Endothelial cell of umbilical vein (primary cell): ENCODE results near the gene CARS1. TPM values are rescaled to one million over a fixed set of nuclear protein-coding genes. Genes with fewer than 3 reads are reported as not detected.

Experiments used
- BruUV-seq: library from RNA; stranded (reverse); fragments of 400-500 nt; replicated peaks from 2 replicates; lab custom pipeline; 2021; lab: Mats Ljungman, UMichigan
- CTCF ChIA-PET: fragments of 300-600, 350-600 bp; sonication (Branson Sonifier 250); formaldehyde crosslinking; loops from one replicate; lab custom pipeline; 2021; ENCODE audit warnings: antibody characterized with exemption, inconsistent platforms; lab: Charles Lee
- POLR2A ChIA-PET: fragments of 300-600, 350-600 bp; sonication (Branson Sonifier 250); formaldehyde crosslinking; loops from one replicate; lab custom pipeline; 2021; ENCODE audit warnings: antibody characterized with exemption, inconsistent platforms; lab: Charles Lee
- DNase-seq: peaks from one replicate; pipeline ENCODE4 v3.0.0-alpha.2; 2011; ENCODE audit warnings: low read depth, low spot score
- FAIRE-seq: peaks from 2 replicates; lab custom pipeline; 2011; peaks lifted over from hg19 to GRCh38; lab: Jason Lieb, UNC
- H2AFZ ChIP-seq: 2 replicates; pipeline ENCODE4 v1.6.0; 2012; ENCODE audit warnings: low read depth, low read length, control low read depth, inconsistent platforms
- H3K27ac ChIP-seq: 2 replicates; pipeline ENCODE4 v1.5.1; 2011; ENCODE audit warnings: low read depth, mild to moderate bottlenecking, control low read depth, low read length, moderate library complexity; ENCODE audit not compliant: insufficient read depth
- H3K27me3 ChIP-seq, 2 experiments: 2 replicates each; pipeline versions ENCODE4 v1.6.0 to v1.6.1; 2011; ENCODE audit warnings: low read length in 2 of 2, mixed read lengths in 1 of 2; ENCODE audit not compliant: control insufficient read depth in 2 of 2, insufficient read depth in 2 of 2
- H3K36me3 ChIP-seq, 2 experiments: 2 replicates in 1 of 2; 3 replicates in 1 of 2; pipeline ENCODE4 v1.5.1; 2011; ENCODE audit warnings: low read length in 2 of 2, mild to moderate bottlenecking in 1 of 2, moderate library complexity in 1 of 2; ENCODE audit not compliant: control insufficient read depth in 2 of 2, insufficient read depth in 2 of 2; ENCODE audit errors: extremely low read depth in 1 of 2
- H3K4me1 ChIP-seq: 3 replicates; pipeline ENCODE4 v1.5.1; 2011; ENCODE audit warnings: mild to moderate bottlenecking, low read length; ENCODE audit not compliant: control insufficient read depth, insufficient read depth; ENCODE audit errors: extremely low read depth
- H3K4me2 ChIP-seq: 2 replicates; pipeline ENCODE4 v1.6.1; 2011; ENCODE audit warnings: low read length, control low read depth, mixed read lengths; ENCODE audit not compliant: insufficient read depth
- H3K4me3 ChIP-seq, 3 experiments: fragments of 200-600 bp in 1 of 3; sonication (generic), shearing (Covaris generic) in 1 of 3; replicated peaks in 1 of 3; 2 replicates each; pipeline ENCODE4 v1.5.1; 2011 to 2016; ENCODE audit warnings: control low read depth in 3 of 3, low read length in 3 of 3, mild to moderate bottlenecking in 2 of 3, inconsistent platforms in 1 of 3, low read depth in 1 of 3, moderate library complexity in 1 of 3; ENCODE audit not compliant: insufficient read depth in 1 of 3
- H3K79me2 ChIP-seq: 2 replicates; pipeline ENCODE4 v1.6.0; 2012; ENCODE audit warnings: low read length, inconsistent platforms; ENCODE audit not compliant: control insufficient read depth, insufficient read depth
- H3K9ac ChIP-seq: replicated peaks from 2 replicates; pipeline ENCODE3; 2011; ENCODE audit warnings: low read length, control low read depth; ENCODE audit not compliant: insufficient read depth; ENCODE audit errors: extremely low read depth
- H3K9me1 ChIP-seq: replicated peaks from 3 replicates; pipeline ENCODE4 v1.6.0; 2011; ENCODE audit warnings: mild to moderate bottlenecking, low read length; ENCODE audit not compliant: control insufficient read depth, insufficient read depth; ENCODE audit errors: extremely low read depth
- H3K9me3 ChIP-seq: replicated peaks from 2 replicates; pipeline ENCODE4 v1.5.1; 2012; ENCODE audit warnings: low read length, inconsistent platforms; ENCODE audit not compliant: control insufficient read depth, insufficient read depth
- H4K20me1 ChIP-seq: replicated peaks from 2 replicates; pipeline ENCODE3; 2011; ENCODE audit warnings: mild to moderate bottlenecking, low read length; ENCODE audit not compliant: control insufficient read depth, insufficient read depth; ENCODE audit errors: extremely low read depth
- EZH2 ChIP-seq: IDR thresholded peaks from 2 replicates; pipeline ENCODE4 v1.6.1; 2012; ENCODE audit warnings: borderline replicate concordance, low read depth, mild to moderate bottlenecking, moderate library complexity, low read length, inconsistent platforms; ENCODE audit not compliant: severe bottlenecking
- FOS ChIP-seq: IDR thresholded peaks from 2 replicates; pipeline ENCODE4 v1.6.1; 2011; ENCODE audit warnings: mild to moderate bottlenecking, low read length, moderate library complexity, borderline replicate concordance; ENCODE audit not compliant: insufficient read depth
- GATA2 ChIP-seq: IDR thresholded peaks from 2 replicates; pipeline ENCODE4 v1.7.0; 2011; ENCODE audit warnings: low read depth, mild to moderate bottlenecking, moderate library complexity, mixed read lengths, low read length; ENCODE audit not compliant: insufficient read length, insufficient read depth
- JUN ChIP-seq: IDR thresholded peaks from 2 replicates; pipeline ENCODE4 v1.6.1; 2011; ENCODE audit warnings: borderline replicate concordance, low read depth; ENCODE audit not compliant: insufficient read length, insufficient read depth
- MYC ChIP-seq: IDR thresholded peaks from one replicate; pipeline ENCODE4 v1.6.1; 2011; ENCODE audit warnings: mild to moderate bottlenecking, low read depth, low read length
- POLR2A ChIP-seq: IDR thresholded peaks from 2 replicates; pipeline ENCODE4 v1.6.1; 2012; ENCODE audit warnings: low read depth, mild to moderate bottlenecking, control low read depth, low read length
- POLR2AphosphoS5 ChIP-seq: IDR thresholded peaks from 2 replicates; pipeline ENCODE4 v1.6.1; 2012; ENCODE audit warnings: low read depth, mild to moderate bottlenecking, control low read depth, low read length, moderate library complexity; ENCODE audit not compliant: insufficient read depth
- dilution Hi-C: fragments of 300-500 bp; cut with MboI; formaldehyde crosslinking; loops from one replicate; pipeline ENCODE4 v1.15.0; 2019; ENCODE audit warnings: low sequenced_read_pairs; ENCODE audit not compliant: extremely low pct_ligation_motif_present
- intact Hi-C: fragments of 100-400 bp; cut with micrococcal nuclease; formaldehyde crosslinking; loops from one replicate; pipeline ENCODE4 v1.10.0; 2022
- polyA plus RNA-seq, 4 experiments: library from polyadenylated mRNA; depleted of rRNA in 3 of 4; stranded (reverse) in 3 of 4; unstranded in 1 of 4; fragments of >200 nt; gene quantifications; 2 replicates each; pipeline versions ENCODE4 v1.2.1 to v1.2.3, GENCODE V29; 2011 to 2012; ENCODE audit warnings: missing spikeins in 1 of 4
- total RNA-seq: library from RNA; stranded (reverse); gene quantifications from 2 replicates; pipeline ENCODE4 v1.2.3, GENCODE V29; 2021
- TF ChIP-seq, protein P1 (sequence below), 2 donors: IDR thresholded peaks; 1 replicate in 1 of 2; 2 replicates in 1 of 2; pipeline ENCODE4 v1.5.1; 2011; ENCODE audit warnings: low read length in 2 of 2, mild to moderate bottlenecking in 2 of 2, moderate library complexity in 2 of 2, control low read depth in 1 of 2, inconsistent platforms in 1 of 2, low read depth in 1 of 2; ENCODE audit not compliant: insufficient read depth in 1 of 2; ENCODE audit errors: extremely low read depth in 1 of 2
- TF ChIP-seq, protein P2 (sequence below): IDR thresholded peaks from 2 replicates; pipeline ENCODE4 v1.6.1; 2011; ENCODE audit not compliant: insufficient read depth, insufficient read length

The CARS1 gene
- total and polyA plus RNA-seq, 2 donors (not counting 3 experiments of a cell fraction or from before 2014, with no cell fraction given): 43.5 to 66.2 TPM

DNA sequence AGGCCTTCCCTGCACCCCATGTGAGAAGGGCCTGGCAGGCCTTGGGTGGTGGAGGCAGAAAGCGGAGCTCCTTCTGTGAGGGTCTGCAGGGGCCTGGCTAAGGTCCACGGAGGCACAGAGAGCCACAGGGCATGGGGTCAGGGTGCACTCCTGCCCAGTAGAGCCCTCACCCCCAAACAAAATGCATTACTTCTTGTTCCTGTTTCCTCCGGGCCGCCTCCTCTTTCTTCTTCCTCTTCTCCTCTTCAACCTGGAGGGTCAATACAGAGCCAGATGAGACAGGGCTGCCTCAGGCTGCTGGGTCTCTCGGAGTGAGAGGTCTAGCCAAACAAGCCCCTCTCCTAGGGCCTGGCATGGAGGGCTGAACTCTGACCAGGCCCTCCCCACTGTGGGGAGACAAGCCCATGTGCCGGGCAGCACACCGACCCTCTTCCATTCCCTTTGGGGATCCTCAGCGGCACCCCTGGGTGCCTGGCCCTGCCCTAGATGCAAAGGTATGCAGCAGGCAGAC is 54.8 kb downstream of the CARS1 start:
- no peaks in the 10 kb centered on the region for H4K20me1 ChIP-seq
- H3K4me2 ChIP-seq: no peak overlapping the region
- ChIA-PET CTCF (no interaction called here), POLR2A (no interaction called here)
- no peak for DNase-seq
- no peak overlapping the region for H3K4me3 ChIP-seq
- TF ChIP-seq JUN: no peak
- TF ChIP-seq POLR2AphosphoS5: no peak
- no peak for TF ChIP-seq GATA2
- no peak for TF ChIP-seq EZH2
- TF ChIP-seq POLR2A: no peak
- TF ChIP-seq, protein P1, sequence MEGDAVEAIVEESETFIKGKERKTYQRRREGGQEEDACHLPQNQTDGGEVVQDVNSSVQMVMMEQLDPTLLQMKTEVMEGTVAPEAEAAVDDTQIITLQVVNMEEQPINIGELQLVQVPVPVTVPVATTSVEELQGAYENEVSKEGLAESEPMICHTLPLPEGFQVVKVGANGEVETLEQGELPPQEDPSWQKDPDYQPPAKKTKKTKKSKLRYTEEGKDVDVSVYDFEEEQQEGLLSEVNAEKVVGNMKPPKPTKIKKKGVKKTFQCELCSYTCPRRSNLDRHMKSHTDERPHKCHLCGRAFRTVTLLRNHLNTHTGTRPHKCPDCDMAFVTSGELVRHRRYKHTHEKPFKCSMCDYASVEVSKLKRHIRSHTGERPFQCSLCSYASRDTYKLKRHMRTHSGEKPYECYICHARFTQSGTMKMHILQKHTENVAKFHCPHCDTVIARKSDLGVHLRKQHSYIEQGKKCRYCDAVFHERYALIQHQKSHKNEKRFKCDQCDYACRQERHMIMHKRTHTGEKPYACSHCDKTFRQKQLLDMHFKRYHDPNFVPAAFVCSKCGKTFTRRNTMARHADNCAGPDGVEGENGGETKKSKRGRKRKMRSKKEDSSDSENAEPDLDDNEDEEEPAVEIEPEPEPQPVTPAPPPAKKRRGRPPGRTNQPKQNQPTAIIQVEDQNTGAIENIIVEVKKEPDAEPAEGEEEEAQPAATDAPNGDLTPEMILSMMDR (IDR thresholded peaks at IDR 0.05; ENCODE audit: extremely low read depth in 1 of 2, insufficient read depth in 1 of 2, low read depth in 1 of 2, low read length in 2 of 2): no peak
- no peak for TF ChIP-seq MYC
- TF ChIP-seq, protein P2, sequence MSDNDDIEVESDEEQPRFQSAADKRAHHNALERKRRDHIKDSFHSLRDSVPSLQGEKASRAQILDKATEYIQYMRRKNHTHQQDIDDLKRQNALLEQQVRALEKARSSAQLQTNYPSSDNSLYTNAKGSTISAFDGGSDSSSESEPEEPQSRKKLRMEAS: no peak
- TF ChIP-seq FOS: no peak
- H3K27me3 ChIP-seq: no peaks in the 10 kb centered on the region
- H2AFZ ChIP-seq: no peak overlapping the region
- intact Hi-C loops (no loop called here), dilution Hi-C loops (no loop called here)
- no peaks in the 10 kb centered on the region for H3K4me1 ChIP-seq
- no peak for FAIRE-seq
- no peaks in the 10 kb centered on the region for H3K9me1 ChIP-seq
- H3K36me3 ChIP-seq: peaks cover 0 to 34% of the 10 kb centered on the region in 2 experiments
- H3K79me2 ChIP-seq: no peaks in the 10 kb centered on the region
- H3K27ac ChIP-seq: no peak overlapping the region
- no peaks in the 10 kb centered on the region for H3K9me3 ChIP-seq
- no peak overlapping the region for H3K9ac ChIP-seq
- no TSS peak for BruUV-seq
